Liver (tissue), 9 donors: ENCODE data around the gene TPPP. TPM values are rescaled to one million over a fixed set of nuclear protein-coding genes. Genes with fewer than 3 reads are reported as not detected.
"Not testable (repeated sequence)": the region's sequence is repeated elsewhere in the genome, so short reads cannot be mapped to it uniquely, and the experiment has no call there.

Experiments used
- DNase-seq: peaks from one replicate; pipeline ENCODE4 v3.0.0-alpha.2; 2017; ENCODE audit warnings: low spot score
- H3K27ac ChIP-seq, 2 donors: one replicate each; pipeline ENCODE4 v1.7.0; 2013; ENCODE audit warnings: inconsistent platforms in 2 of 2, low read length in 2 of 2, control low read depth in 1 of 2, low read depth in 1 of 2, mild to moderate bottlenecking in 1 of 2
- H3K27me3 ChIP-seq, 4 donors: one replicate each; pipeline versions ENCODE4 v1.6.1 to v1.7.0; 2013; ENCODE audit warnings: low read length in 3 of 4, inconsistent platforms in 1 of 4, mild to moderate bottlenecking in 1 of 4, moderate library complexity in 1 of 4; ENCODE audit not compliant: control insufficient read depth in 4 of 4, insufficient read depth in 4 of 4
- H3K36me3 ChIP-seq, 4 donors: one replicate each; pipeline versions ENCODE4 v1.6.1 to v1.7.0; 2013; ENCODE audit warnings: low read length in 3 of 4, mild to moderate bottlenecking in 3 of 4, low read depth in 1 of 4, moderate library complexity in 1 of 4; ENCODE audit not compliant: control insufficient read depth in 4 of 4, insufficient read depth in 3 of 4
- H3K4me1 ChIP-seq, 4 donors: one replicate each; pipeline versions ENCODE4 v1.6.1 to v1.7.0; 2013; ENCODE audit warnings: low read length in 3 of 4, mild to moderate bottlenecking in 3 of 4, moderate library complexity in 1 of 4; ENCODE audit not compliant: control insufficient read depth in 4 of 4, insufficient read depth in 4 of 4
- H3K4me3 ChIP-seq, 3 donors: one replicate each; pipeline versions ENCODE4 v1.6.1 to v1.7.0; 2013; ENCODE audit warnings: low read length in 3 of 3, control low read depth in 1 of 3, low read depth in 1 of 3, mild to moderate bottlenecking in 1 of 3
- H3K9ac ChIP-seq, 2 donors: one replicate each; pipeline ENCODE4 v1.7.0; 2013; ENCODE audit warnings: low read length in 2 of 2, mild to moderate bottlenecking in 2 of 2, moderate library complexity in 2 of 2, control low read depth in 1 of 2, low read depth in 1 of 2
- H3K9me3 ChIP-seq, 4 donors: one replicate each; pipeline versions ENCODE4 v1.6.1 to v1.7.0; 2013; ENCODE audit warnings: low read length in 3 of 4; ENCODE audit not compliant: control insufficient read depth in 4 of 4
- EGR1 ChIP-seq, 2 donors: IDR thresholded peaks; 2 replicates each; pipeline ENCODE4 v1.6.1; 2016 to 2018; ENCODE audit warnings: antibody characterized with exemption in 2 of 2, low read depth in 2 of 2
- FOXA1 ChIP-seq: IDR thresholded peaks from 2 replicates; pipeline ENCODE4 v1.6.1; 2016; ENCODE audit warnings: antibody characterized with exemption
- FOXA2 ChIP-seq: IDR thresholded peaks from 2 replicates; pipeline ENCODE4 v1.6.1; 2016; ENCODE audit warnings: antibody characterized with exemption
- JUND ChIP-seq, 2 donors: IDR thresholded peaks; 2 replicates each; pipeline ENCODE4 v1.6.1; 2016; ENCODE audit warnings: antibody characterized with exemption in 2 of 2
- NR2F2 ChIP-seq: IDR thresholded peaks from 2 replicates; pipeline ENCODE4 v1.6.1; 2016; ENCODE audit warnings: antibody characterized with exemption
- RAD21 ChIP-seq, 2 donors: IDR thresholded peaks; 2 replicates each; pipeline ENCODE4 v1.6.1; 2016; ENCODE audit warnings: antibody characterized with exemption in 2 of 2, mild to moderate bottlenecking in 2 of 2
- RXRA ChIP-seq, 2 donors: IDR thresholded peaks; 2 replicates each; pipeline ENCODE4 v1.6.1; 2017 to 2018; ENCODE audit warnings: antibody characterized with exemption in 2 of 2, mild to moderate bottlenecking in 1 of 2
- SP1 ChIP-seq: IDR thresholded peaks from 2 replicates; pipeline ENCODE4 v1.6.1; 2018; ENCODE audit warnings: antibody characterized with exemption, mild to moderate bottlenecking
- YY1 ChIP-seq: IDR thresholded peaks from 2 replicates; pipeline ENCODE4 v1.6.1; 2016; ENCODE audit warnings: antibody characterized with exemption, mild to moderate bottlenecking
- WGBS: extraction: QIAGEN DNeasy Blood & Tissue Kit; methylation state at CpG from one replicate; pipeline ENCODE4 v1.1.7; 2013; 5-methylcytosine and 5-hydroxymethylcytosine counted together
- polyA plus RNA-seq, 2 donors: library from polyadenylated mRNA; stranded (reverse) in 1 of 2; unstranded in 1 of 2; fragments of 200-250 nt in 1 of 2; fragments of >200 nt in 1 of 2; fragmentation: Nextera tagmentation in 1 of 2; extraction: Ambion mirVana in 1 of 2; gene quantifications; one replicate each; pipeline versions ENCODE4 v1.2.1 to v1.2.3, GENCODE V29; 2013 to 2015
- total RNA-seq, 2 donors: library from RNA; depleted of rRNA; stranded (reverse); fragments of >200 nt; gene quantifications; one replicate each; pipeline ENCODE4 v1.2.3, GENCODE V29; 2014
- TF ChIP-seq, protein P1 (sequence below): fragments of 150-350 bp; IDR thresholded peaks from 2 replicates; pipeline ENCODE4 v1.5.1; 2017; ENCODE audit warnings: improper control_type of control experiment, low read depth, low read length; ENCODE audit not compliant: missing input control
- TF ChIP-seq, protein P2 (sequence below): IDR thresholded peaks from 2 replicates; pipeline ENCODE4 v1.6.1; 2016; ENCODE audit warnings: antibody characterized with exemption
- TF ChIP-seq, protein P3 (sequence below): IDR thresholded peaks from 2 replicates; pipeline ENCODE4 v1.6.1; 2016; ENCODE audit warnings: antibody characterized with exemption, mild to moderate bottlenecking
- TF ChIP-seq, protein P4 (sequence below): IDR thresholded peaks from 2 replicates; pipeline ENCODE4 v1.6.1; 2016; ENCODE audit warnings: antibody characterized with exemption
- donor health status: healthy.
- donor health status: healthy.
- donor health status: healthy.
- donor health status: healthy.
- donor health status: healthy.

TPPP gene
- total and polyA plus RNA-seq, 4 donors = 0.61 to 2.1 (median 0.80) TPM

DNA sequence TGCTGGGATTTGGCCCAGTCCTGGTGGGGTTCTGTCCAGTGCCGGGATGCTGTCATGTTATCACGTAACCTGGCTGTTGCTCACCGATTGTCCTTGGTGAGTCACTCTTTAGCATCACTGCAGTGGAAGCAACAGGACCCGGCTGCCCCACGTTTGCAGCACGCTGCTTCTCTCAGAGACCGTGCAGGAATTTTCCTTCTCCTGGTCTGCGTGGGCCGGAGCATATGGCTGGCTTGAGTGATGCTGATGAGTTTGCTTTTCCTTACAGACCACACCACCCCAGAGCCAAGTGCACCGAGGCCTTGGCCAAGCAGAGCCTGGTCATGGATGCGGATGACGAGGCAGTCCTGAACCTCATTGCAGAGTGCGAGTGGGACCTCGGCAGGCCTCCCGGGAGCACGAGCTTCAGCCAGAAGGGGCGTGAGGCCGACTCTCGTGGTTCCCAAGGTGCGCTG lies 59.6 kb downstream of the TPPP start:
- no peak overlapping the region for H3K9ac ChIP-seq
- H3K4me3 ChIP-seq = no peak overlapping the region
- H3K36me3 ChIP-seq = peaks cover 0 to 25% (median 13%) of the 10 kb centered on the region in 4 donors
- no peak for DNase-seq
- no peaks in the 10 kb centered on the region for H3K27me3 ChIP-seq
- 93% methylated on average over 20 of the region's 20 CpGs for WGBS
- no peaks in the 10 kb centered on the region for H3K4me1 ChIP-seq
- peaks cover 0 to 4% (median 0%) of the 10 kb centered on the region in 4 donors for H3K9me3 ChIP-seq
- TF ChIP-seq, protein P1, sequence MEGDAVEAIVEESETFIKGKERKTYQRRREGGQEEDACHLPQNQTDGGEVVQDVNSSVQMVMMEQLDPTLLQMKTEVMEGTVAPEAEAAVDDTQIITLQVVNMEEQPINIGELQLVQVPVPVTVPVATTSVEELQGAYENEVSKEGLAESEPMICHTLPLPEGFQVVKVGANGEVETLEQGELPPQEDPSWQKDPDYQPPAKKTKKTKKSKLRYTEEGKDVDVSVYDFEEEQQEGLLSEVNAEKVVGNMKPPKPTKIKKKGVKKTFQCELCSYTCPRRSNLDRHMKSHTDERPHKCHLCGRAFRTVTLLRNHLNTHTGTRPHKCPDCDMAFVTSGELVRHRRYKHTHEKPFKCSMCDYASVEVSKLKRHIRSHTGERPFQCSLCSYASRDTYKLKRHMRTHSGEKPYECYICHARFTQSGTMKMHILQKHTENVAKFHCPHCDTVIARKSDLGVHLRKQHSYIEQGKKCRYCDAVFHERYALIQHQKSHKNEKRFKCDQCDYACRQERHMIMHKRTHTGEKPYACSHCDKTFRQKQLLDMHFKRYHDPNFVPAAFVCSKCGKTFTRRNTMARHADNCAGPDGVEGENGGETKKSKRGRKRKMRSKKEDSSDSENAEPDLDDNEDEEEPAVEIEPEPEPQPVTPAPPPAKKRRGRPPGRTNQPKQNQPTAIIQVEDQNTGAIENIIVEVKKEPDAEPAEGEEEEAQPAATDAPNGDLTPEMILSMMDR = no peak
- TF ChIP-seq EGR1 (IDR thresholded peaks at IDR 0.05; ENCODE audit: low read depth in 2 of 2) = no peak
- no peak for TF ChIP-seq NR2F2
- TF ChIP-seq, protein P2, sequence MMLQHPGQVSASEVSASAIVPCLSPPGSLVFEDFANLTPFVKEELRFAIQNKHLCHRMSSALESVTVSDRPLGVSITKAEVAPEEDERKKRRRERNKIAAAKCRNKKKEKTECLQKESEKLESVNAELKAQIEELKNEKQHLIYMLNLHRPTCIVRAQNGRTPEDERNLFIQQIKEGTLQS = no peak
- TF ChIP-seq, protein P3, sequence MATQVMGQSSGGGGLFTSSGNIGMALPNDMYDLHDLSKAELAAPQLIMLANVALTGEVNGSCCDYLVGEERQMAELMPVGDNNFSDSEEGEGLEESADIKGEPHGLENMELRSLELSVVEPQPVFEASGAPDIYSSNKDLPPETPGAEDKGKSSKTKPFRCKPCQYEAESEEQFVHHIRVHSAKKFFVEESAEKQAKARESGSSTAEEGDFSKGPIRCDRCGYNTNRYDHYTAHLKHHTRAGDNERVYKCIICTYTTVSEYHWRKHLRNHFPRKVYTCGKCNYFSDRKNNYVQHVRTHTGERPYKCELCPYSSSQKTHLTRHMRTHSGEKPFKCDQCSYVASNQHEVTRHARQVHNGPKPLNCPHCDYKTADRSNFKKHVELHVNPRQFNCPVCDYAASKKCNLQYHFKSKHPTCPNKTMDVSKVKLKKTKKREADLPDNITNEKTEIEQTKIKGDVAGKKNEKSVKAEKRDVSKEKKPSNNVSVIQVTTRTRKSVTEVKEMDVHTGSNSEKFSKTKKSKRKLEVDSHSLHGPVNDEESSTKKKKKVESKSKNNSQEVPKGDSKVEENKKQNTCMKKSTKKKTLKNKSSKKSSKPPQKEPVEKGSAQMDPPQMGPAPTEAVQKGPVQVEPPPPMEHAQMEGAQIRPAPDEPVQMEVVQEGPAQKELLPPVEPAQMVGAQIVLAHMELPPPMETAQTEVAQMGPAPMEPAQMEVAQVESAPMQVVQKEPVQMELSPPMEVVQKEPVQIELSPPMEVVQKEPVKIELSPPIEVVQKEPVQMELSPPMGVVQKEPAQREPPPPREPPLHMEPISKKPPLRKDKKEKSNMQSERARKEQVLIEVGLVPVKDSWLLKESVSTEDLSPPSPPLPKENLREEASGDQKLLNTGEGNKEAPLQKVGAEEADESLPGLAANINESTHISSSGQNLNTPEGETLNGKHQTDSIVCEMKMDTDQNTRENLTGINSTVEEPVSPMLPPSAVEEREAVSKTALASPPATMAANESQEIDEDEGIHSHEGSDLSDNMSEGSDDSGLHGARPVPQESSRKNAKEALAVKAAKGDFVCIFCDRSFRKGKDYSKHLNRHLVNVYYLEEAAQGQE = no peak
- TF ChIP-seq JUND (IDR thresholded peaks at IDR 0.05) = no peak
- TF ChIP-seq, protein P4, sequence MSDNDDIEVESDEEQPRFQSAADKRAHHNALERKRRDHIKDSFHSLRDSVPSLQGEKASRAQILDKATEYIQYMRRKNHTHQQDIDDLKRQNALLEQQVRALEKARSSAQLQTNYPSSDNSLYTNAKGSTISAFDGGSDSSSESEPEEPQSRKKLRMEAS = no peak
- TF ChIP-seq FOXA1 = no peak
- TF ChIP-seq YY1 = no peak
- no peak for TF ChIP-seq RAD21 (IDR thresholded peaks at IDR 0.05)
- TF ChIP-seq RXRA (IDR thresholded peaks at IDR 0.05) = no peak
- TF ChIP-seq FOXA2 = no peak
- no peak for TF ChIP-seq SP1
- H3K27ac ChIP-seq = no peak overlapping the region

DNA sequence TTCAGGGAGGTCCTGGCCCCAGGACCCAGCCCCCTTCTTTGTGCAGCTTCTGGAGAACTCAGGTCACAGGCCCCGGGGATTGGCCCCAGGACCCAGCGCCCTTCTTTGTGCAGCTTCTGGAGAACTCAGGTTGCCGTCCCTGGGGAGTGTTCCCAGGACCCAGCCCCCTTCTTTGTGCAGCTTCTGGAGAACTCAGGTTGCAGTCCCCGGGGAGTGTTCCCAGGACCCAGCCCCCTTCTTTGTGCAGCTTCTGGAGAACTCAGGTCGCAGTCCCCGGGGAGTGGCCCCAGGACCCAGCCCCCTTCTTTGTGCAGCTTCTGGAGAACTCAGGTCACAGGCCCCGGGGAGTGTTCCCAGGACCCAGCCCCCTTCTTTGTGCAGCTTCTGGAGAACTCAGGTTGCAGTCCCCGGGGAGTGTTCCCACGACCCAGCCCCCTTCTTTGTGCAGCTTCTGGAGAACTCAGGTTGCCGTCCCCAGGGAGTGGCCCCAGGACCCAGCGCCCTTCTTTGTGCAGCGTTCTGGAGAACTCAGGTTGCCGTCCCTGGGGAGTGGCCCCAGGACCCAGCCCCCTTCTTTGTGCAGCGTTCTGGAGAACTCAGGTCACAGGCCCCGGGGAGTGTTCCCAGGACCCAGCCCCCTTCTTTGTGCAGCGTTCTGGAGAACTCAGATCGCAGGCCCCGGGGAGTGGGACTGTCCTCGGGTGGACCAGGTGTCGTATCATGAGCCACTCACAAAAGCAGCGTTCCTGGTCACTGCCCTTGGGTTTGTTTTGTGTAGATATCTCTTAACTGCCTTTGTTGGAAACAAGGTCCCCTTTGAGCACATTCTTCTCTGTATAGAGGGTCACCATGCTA lies 64.6 kb downstream of the TPPP start:
- DNase-seq = not testable (repeated sequence)
- 89% methylated on average over 21 of the region's 21 CpGs for WGBS

More for the DNA sequence above, 64.6 kb downstream of the TPPP start:
- not testable (repeated sequence) for H3K9me3 ChIP-seq, H3K9ac ChIP-seq, H3K27ac ChIP-seq, H3K4me3 ChIP-seq, H3K4me1 ChIP-seq, H3K27me3 ChIP-seq
- peaks cover 0 to 30% (median 2%) of the 10 kb centered on the region in 4 donors for H3K36me3 ChIP-seq
